Measurements from ENCODE around the gene TXNDC5. TPM values are rescaled to one million over a fixed set of nuclear protein-coding genes. Genes with fewer than 3 reads are reported as not detected.

TXNDC5 gene
- total and polyA plus RNA-seq, 2 of the 13 experiments (the other 11 are each of a cell fraction or from before 2014, with no cell fraction given): 287 to 578 TPM

DNA sequence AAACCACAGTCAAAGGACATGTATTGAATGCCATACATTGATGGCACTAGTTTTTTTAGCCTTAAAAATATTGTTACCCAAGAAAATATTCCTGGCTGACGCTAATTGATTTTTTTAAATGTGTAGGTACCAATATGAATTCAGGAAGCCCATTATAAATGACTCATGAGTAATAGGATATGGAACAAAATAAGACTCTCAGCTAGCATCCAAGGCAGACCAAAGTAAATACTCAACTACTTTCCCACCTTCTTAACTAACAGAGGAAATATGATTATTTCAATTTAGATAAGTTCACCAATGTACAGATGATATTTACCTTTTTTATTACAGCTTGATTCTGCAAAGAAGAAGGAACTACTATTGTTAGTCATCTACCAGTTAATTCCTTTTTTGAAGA lies 43.2 kb upstream of the TXNDC5 start:
- peaks cover 7% of the 10 kb centered on the region; the same call in 1 of the 2 replicates for H3K9me3 ChIP-seq (ENCODE audit: low read length)
- H3K27me3 ChIP-seq (ENCODE audit: control insufficient read depth in 1 of 2, insufficient read depth in 2 of 2, low read length in 2 of 2): peaks cover 0 to 16% of the 10 kb centered on the region in 2 experiments; a peak in 2 of 5 replicates
- no peak overlapping the region for H2AFZ ChIP-seq (ENCODE audit: low read length)
- FAIRE-seq (no peak), DNase-seq (ENCODE audit: low spot score) (no peak), ATAC-seq (no peak)
- H4K20me1 ChIP-seq (ENCODE audit: insufficient read depth, low read length): no peaks in the 10 kb centered on the region
- no peaks in the 10 kb centered on the region for H3K36me3 ChIP-seq (replicated peaks in 1 of 2; ENCODE audit: control insufficient read depth in 1 of 2, insufficient read depth in 2 of 2, low read length in 2 of 2)
- H3K9ac ChIP-seq (ENCODE audit: insufficient read depth, low read depth, low read length): no peak overlapping the region
- ChIA-PET POLR2A (no interaction called here), CTCF (ENCODE audit: low intra/inter-chr PET ratio, low total read pairs) (no interaction called here)
- no peaks in the 10 kb centered on the region for H3K4me1 ChIP-seq (ENCODE audit: insufficient read depth, low read length)
- H3K4me2 ChIP-seq (ENCODE audit: low read depth, low read length): no peak overlapping the region
- no peak for TF ChIP-seq KLF15 (CRISPR knock-in tag; IDR thresholded peaks at IDR 0.05; ENCODE audit: borderline replicate concordance)
- no peak for TF ChIP-seq SMC3 (IDR thresholded peaks at IDR 0.05; ENCODE audit: low read length)
- TF ChIP-seq HDAC6 (IDR thresholded peaks at IDR 0.05; ENCODE audit: low read depth, low read length): no peak
- TF ChIP-seq, protein P1, sequence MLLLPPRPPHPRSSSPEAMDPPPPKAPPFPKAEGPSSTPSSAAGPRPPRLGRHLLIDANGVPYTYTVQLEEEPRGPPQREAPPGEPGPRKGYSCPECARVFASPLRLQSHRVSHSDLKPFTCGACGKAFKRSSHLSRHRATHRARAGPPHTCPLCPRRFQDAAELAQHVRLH (CRISPR knock-in tag; IDR thresholded peaks at IDR 0.05; ENCODE audit: borderline replicate concordance, low read depth): no peak
- no peak for TF ChIP-seq RARG (CRISPR knock-in tag; IDR thresholded peaks at IDR 0.05; ENCODE audit: low read depth)
- no peak for TF ChIP-seq JUN (CRISPR knock-in tag; IDR thresholded peaks at IDR 0.05)
- TF ChIP-seq SMAD9 (CRISPR knock-in tag; IDR thresholded peaks at IDR 0.05): no peak
- TF ChIP-seq, protein P2, sequence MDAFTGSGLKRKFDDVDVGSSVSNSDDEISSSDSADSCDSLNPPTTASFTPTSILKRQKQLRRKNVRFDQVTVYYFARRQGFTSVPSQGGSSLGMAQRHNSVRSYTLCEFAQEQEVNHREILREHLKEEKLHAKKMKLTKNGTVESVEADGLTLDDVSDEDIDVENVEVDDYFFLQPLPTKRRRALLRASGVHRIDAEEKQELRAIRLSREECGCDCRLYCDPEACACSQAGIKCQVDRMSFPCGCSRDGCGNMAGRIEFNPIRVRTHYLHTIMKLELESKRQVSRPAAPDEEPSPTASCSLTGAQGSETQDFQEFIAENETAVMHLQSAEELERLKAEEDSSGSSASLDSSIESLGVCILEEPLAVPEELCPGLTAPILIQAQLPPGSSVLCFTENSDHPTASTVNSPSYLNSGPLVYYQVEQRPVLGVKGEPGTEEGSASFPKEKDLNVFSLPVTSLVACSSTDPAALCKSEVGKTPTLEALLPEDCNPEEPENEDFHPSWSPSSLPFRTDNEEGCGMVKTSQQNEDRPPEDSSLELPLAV (CRISPR knock-in tag; conservative IDR thresholded peaks at IDR 0.05; ENCODE audit: low read depth): no peak
- TF ChIP-seq, protein P3, sequence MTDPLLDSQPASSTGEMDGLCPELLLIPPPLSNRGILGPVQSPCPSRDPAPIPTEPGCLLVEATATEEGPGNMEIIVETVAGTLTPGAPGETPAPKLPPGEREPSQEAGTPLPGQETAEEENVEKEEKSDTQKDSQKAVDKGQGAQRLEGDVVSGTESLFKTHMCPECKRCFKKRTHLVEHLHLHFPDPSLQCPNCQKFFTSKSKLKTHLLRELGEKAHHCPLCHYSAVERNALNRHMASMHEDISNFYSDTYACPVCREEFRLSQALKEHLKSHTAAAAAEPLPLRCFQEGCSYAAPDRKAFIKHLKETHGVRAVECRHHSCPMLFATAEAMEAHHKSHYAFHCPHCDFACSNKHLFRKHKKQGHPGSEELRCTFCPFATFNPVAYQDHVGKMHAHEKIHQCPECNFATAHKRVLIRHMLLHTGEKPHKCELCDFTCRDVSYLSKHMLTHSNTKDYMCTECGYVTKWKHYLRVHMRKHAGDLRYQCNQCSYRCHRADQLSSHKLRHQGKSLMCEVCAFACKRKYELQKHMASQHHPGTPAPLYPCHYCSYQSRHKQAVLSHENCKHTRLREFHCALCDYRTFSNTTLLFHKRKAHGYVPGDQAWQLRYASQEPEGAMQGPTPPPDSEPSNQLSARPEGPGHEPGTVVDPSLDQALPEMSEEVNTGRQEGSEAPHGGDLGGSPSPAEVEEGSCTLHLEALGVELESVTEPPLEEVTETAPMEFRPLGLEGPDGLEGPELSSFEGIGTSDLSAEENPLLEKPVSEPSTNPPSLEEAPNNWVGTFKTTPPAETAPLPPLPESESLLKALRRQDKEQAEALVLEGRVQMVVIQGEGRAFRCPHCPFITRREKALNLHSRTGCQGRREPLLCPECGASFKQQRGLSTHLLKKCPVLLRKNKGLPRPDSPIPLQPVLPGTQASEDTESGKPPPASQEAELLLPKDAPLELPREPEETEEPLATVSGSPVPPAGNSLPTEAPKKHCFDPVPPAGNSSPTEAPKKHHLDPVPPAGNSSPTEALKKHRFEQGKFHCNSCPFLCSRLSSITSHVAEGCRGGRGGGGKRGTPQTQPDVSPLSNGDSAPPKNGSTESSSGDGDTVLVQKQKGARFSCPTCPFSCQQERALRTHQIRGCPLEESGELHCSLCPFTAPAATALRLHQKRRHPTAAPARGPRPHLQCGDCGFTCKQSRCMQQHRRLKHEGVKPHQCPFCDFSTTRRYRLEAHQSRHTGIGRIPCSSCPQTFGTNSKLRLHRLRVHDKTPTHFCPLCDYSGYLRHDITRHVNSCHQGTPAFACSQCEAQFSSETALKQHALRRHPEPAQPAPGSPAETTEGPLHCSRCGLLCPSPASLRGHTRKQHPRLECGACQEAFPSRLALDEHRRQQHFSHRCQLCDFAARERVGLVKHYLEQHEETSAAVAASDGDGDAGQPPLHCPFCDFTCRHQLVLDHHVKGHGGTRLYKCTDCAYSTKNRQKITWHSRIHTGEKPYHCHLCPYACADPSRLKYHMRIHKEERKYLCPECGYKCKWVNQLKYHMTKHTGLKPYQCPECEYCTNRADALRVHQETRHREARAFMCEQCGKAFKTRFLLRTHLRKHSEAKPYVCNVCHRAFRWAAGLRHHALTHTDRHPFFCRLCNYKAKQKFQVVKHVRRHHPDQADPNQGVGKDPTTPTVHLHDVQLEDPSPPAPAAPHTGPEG (CRISPR knock-in tag; IDR thresholded peaks at IDR 0.05): no peak
- no peak for TF ChIP-seq ZBTB8A (CRISPR knock-in tag; IDR thresholded peaks at IDR 0.05; ENCODE audit: borderline replicate concordance, low read depth)
- whole genome bisulfite sequencing (ENCODE audit: low lambda C conversion rate): 6% methylated on average over 1 of the region's 1 CpG
- no peak overlapping the region for H3K4me3 ChIP-seq (replicated peaks in 1 of 3; ENCODE audit: insufficient read depth in 1 of 3, low read depth in 2 of 3, low read length in 3 of 3)
- intact Hi-C loops (cut with micrococcal nuclease; ENCODE audit: unreplicated experiment) (no loop called here), in situ Hi-C loops (cut with HindIII; ENCODE audit: extremely low pct_ligation_motif_present, low pct_unique_long_range_greater_than_20kb) (no loop called here)
- H3K27ac ChIP-seq (ENCODE audit: extremely low read length, insufficient read depth, low read length): no peak overlapping the region
- BruUV-seq (replicated peaks): no TSS peak
- H3K79me2 ChIP-seq (ENCODE audit: insufficient read depth, low read length): no peaks in the 10 kb centered on the region

Data from HepG2 (cell line).